Left renal pelvis (tissue), 4 donors: ENCODE measurements around the gene GYPC. TPM values are rescaled to one million over a fixed set of nuclear protein-coding genes. Genes with fewer than 3 reads are reported as not detected.
"Not testable (repeated sequence)": the region's sequence is repeated elsewhere in the genome, so short reads cannot be mapped to it uniquely, and the experiment has no call there.

Experiments used
- DNase-seq, 4 donors: peaks; one replicate each; pipeline ENCODE4 v3.0.0-alpha.2; 2013; ENCODE audit warnings: low read depth in 4 of 4, low spot score in 3 of 4
- polyA plus RNA-seq, 4 donors: library from polyadenylated mRNA; unstranded; fragments of 120-200 nt; gene quantifications; one replicate each; pipeline ENCODE4 v1.2.1, GENCODE V29; 2013; ENCODE audit not compliant: insufficient read length in 4 of 4

GYPC gene
- polyA plus RNA-seq, 4 donors: 55.9 to 108 (median 56.8) TPM

DNA sequence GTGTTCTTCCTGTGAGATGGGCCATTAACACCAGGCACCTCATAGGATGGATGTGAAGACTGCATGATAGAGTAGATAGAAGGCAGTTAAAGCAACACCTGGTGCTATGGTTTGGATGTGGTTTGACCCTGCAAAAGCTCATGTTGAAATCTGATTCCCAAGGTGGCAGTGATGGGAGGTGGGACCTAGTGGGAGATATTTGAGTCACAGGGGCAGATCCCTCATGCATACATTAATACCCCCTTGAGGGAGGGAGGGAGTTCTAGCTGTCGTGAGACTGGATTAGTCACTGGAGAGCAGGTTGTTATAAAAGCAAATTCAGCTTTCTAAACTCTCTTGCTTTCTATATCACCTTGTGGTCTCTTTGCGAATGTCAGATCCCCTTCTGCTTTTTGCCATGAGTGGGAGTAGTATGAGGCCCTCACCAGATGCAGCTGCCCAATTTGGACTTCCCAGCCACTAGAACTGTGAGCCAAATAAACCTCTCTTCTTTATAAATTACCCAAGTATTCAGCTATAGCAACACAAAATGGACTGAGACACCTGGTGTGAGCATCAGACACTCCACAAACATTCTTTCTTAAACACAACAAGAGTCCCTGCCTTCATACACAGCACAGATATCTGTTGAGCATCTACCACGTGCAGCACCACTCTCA lies 37.1 kb downstream of the GYPC start:
- DNase-seq: not testable (repeated sequence)

DNA sequence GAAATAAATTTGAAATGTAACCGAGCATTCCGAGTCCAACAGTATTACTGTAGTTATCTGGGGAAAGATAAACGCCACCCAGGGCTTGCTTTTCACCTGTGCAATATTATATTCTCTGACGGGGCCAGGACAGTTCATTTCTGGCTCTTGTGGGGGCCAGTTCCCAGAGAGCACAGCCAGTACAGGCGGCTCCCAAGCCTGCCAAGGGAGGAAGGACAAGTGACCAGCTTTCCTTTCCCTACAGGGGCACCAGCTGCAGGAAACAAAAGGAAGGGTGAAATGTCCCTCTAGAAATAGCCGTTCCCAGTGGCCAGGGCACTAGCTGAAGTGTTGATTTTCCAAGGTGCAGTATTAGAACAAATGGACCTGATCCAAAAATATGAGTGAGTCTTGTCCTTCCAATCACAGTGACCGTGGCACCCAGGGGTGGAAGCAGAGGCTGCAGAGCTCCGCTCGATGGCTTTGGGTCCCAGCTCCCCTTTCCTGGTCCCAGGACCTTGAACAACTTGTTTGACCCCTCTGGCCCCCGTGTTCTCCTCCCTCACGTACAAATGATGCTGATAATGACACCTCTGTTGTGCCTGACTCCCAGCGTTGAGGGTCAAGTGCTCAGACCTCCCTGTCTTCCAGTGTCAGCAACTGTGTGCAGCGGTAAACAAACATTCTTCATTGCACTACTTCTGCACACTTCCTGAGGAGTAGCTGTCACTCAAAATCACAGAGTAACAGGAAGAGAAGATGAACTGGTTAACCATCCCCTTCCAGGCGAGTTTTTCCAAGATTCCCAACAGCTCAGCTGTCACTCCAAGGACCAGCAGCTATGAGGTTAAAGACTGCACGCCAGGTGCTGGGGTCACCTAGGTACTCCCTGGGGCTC lies 40.9 kb downstream of the GYPC start:
- no peak for DNase-seq

DNA sequence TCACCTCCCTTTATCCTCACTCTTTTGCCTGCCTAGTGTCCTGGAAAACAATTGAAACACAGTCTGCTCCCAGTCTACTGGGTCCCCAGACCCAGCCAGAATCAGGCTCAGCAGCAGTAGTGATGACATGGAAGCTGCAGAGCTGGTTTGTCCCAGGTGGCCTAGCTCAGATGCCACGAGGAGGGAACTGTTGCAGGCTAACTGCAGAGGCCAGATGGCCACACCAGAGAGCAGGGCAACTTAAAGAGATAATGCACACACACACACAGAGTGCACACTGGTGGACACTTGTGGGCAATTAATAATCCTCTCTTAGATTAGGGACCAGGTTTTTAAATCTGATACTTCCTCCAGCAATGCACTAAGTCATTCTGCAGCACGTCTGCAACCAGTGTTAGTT lies 42.4 kb downstream of the GYPC start:
- no peak for DNase-seq

DNA sequence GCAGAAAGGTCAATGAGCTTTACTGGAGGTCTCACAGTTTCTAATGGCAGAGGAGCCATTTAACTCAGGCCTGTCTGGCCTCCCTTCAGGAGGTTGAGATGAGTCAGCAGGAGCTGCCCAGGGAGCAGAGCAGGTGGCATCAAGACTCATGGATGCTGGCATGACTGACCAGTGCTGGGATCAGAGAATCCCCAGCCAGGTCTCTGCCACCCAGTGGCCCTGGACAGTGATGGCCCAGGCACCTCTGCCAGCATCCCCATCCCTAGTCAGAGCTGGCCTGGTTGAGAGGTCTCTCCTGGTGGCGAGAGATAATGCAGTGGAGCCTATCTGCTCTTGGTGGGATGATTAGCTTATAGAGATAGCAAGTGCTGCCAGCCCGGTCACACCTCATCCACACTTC lies 43.1 kb downstream of the GYPC start:
- no peak for DNase-seq

- DNase-seq: peak in 3 of 4 donors; percentile 11 to 16 (median 14)
These were observed 44.0 kb downstream of the GYPC start for GRCh38 chr2:126699716-126700581.

GRCh38 chr2:126700677-126701076 lies 44.7 kb downstream of the GYPC start:
- DNase-seq: no peak

GRCh38 chr2:126703311-126703710 lies 47.4 kb downstream of the GYPC start:
- DNase-seq: no peak

- DNase-seq: peak in 1 of 4 donors; percentile 6
These were observed 48.6 kb downstream of the GYPC start for GRCh38 chr2:126704434-126705160.

DNA sequence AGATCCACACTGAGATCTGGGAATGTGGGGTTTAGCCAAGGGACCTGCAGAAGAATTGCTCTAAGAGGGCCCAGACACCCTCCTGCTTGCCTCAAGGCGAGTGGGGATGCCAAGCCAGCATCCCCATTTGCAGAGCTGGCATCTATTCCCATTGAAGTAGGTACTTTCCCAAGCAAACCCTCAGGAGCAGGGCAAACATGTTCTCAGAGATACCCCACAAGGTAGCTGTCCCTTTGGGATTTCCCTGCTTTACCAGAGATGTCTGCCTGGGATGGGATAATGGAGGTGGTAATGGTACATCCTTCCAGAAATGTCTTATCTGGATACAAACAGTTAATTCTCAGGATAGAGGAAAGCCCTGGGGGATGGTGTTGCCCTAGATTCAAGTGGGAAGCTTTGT lies 51.2 kb downstream of the GYPC start:
- no peak for DNase-seq

DNA sequence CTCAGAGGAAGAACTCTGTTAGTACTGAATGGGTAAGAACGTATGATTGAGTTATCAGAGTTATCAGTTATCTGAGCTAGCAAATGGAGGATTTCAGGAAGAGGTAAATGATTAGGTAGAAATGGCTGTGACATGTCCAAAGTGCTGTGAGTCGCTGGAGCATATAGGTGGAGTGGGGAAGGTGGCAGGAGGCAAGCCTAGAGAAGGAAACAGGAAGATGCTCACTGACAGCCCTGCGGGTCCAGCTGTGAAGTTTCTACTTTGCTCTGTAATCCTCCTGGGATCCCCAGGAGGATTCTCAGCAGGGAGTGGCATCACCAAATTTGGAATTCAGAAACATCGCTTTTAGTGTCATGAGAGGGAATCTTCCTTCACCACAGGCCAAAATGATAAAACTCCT lies 52.0 kb downstream of the GYPC start:
- DNase-seq: no peak

GRCh38 chr2:126714191-126714965 lies 58.4 kb downstream of the GYPC start:
- no peak for DNase-seq

DNA sequence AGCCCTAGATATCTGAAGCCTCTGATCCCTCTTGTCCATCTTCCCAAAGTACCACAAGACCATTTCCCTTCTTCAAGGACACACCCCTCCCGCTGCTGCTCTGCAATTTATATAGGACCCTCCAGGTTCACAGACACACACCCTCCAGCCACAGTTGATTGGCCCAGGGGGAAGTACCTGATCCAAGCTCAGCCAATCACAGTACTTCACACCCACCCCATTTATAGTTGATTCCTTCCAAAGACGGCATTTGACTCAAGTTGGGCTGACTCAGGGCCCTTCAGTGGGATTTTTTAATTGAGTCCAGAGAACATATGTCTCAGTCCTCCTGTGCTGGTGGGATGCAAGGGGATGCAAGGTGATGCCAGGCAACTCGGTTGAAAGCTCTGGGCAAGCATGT lies 59.2 kb downstream of the GYPC start:
- DNase-seq: no peak

- DNase-seq: no peak
These were observed 59.8 kb downstream of the GYPC start for GRCh38 chr2:126715576-126716406.

- DNase-seq: not testable (repeated sequence)
These were observed 61.3 kb downstream of the GYPC start for GRCh38 chr2:126717277-126717676.

- DNase-seq: no peak
These were observed 62.0 kb downstream of the GYPC start for GRCh38 chr2:126717928-126718327.

DNA sequence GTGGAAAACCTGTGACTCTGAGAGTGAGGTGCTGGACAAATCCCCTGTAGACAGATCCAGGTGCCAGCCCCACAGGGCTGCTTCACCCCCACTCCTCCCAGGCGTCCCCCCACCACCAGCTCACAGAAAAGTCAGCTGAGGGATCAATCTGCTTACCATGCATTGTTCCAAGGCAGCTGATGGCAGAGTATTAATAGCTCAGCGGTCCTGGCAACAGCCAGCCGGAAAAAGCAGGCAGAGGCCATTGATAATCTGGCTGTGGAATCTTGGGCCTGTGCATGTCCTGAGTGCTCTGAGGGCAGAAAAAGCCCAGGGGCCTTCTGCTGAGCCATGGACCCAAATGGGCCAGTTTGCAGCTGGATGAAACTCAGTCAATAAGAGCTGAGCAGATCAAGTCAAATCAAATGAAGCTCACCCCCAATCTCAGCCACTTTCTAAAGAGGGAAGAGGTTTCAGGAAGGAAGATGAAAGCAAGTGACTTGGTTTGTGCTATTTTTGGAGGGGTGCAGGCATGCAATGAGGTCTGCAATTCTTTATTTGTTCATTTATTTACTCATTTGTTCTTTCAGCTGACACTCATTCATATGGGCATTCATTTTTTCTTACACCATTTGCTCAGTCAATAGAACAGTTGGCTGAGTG lies 63.4 kb downstream of the GYPC start:
- DNase-seq: no peak

- DNase-seq: no peak
These were observed 63.9 kb downstream of the GYPC start for GRCh38 chr2:126719833-126720351.

- no peak for DNase-seq
These were observed 64.7 kb downstream of the GYPC start for GRCh38 chr2:126720638-126721037.
